ENCODE measurements around the gene LGI1.
"Not testable (repeated sequence)": the region's sequence is repeated elsewhere in the genome, so short reads cannot be mapped to it uniquely, and the experiment has no call there.

LGI1 gene

GRCh38 chr10:93806903-93807302 is 49.2 kb downstream of the LGI1 start:
- no peak for DNase-seq (ENCODE audit: low read depth, low spot score)

GRCh38 chr10:93807371-93807770 is 49.6 kb downstream of the LGI1 start:
- DNase-seq (ENCODE audit: low read depth, low spot score), result no peak

GRCh38 chr10:93812659-93813338 is 55.1 kb downstream of the LGI1 start:
- DNase-seq (ENCODE audit: low read depth, low spot score), result no peak

GRCh38 chr10:93813507-93814465 is 56.0 kb downstream of the LGI1 start:
- no peak for DNase-seq (ENCODE audit: low read depth, low spot score)

GRCh38 chr10:93815304-93816096 is 57.8 kb downstream of the LGI1 start:
- no peak for DNase-seq (ENCODE audit: low read depth, low spot score)

- no peak for DNase-seq (ENCODE audit: low read depth, low spot score)
Observed at GRCh38 chr10:93816123-93816747, 58.5 kb downstream of the LGI1 start.

- no peak for DNase-seq (ENCODE audit: low read depth, low spot score)
Observed at GRCh38 chr10:93818086-93818485, 60.4 kb downstream of the LGI1 start.

GRCh38 chr10:93819520-93819919 is 61.8 kb downstream of the LGI1 start:
- DNase-seq (ENCODE audit: low read depth, low spot score), result no peak

GRCh38 chr10:93820434-93820833 is 62.7 kb downstream of the LGI1 start:
- DNase-seq (ENCODE audit: low read depth, low spot score), result no peak

- no peak for DNase-seq (ENCODE audit: low read depth, low spot score)
Observed at GRCh38 chr10:93821051-93821772, 63.5 kb downstream of the LGI1 start.

- DNase-seq (ENCODE audit: low read depth, low spot score), result no peak
Observed at GRCh38 chr10:93826355-93826754, 68.6 kb downstream of the LGI1 start.

GRCh38 chr10:93827056-93827804 is 69.5 kb downstream of the LGI1 start:
- no peak for DNase-seq (ENCODE audit: low read depth, low spot score)

- DNase-seq (ENCODE audit: low read depth, low spot score), result not testable (repeated sequence)
Observed at GRCh38 chr10:93831065-93831464, 73.3 kb downstream of the LGI1 start.

- DNase-seq (ENCODE audit: low read depth, low spot score), result no peak
Observed at GRCh38 chr10:93835770-93836169, 78.0 kb downstream of the LGI1 start.

- no peak for DNase-seq (ENCODE audit: low read depth, low spot score)
Observed at GRCh38 chr10:93837822-93838221, 80.1 kb downstream of the LGI1 start.

GRCh38 chr10:93838278-93838677 is 80.5 kb downstream of the LGI1 start:
- no peak for DNase-seq (ENCODE audit: low read depth, low spot score)

- DNase-seq (ENCODE audit: low read depth, low spot score), result no peak
Observed at GRCh38 chr10:93841961-93842360, 84.2 kb downstream of the LGI1 start.

- no peak for DNase-seq (ENCODE audit: low read depth, low spot score)
Observed at GRCh38 chr10:93844979-93845626, 87.4 kb downstream of the LGI1 start.
